HepG2 (cell line): ENCODE data around the gene SYTL2. TPM values are rescaled to one million over a fixed set of nuclear protein-coding genes. Genes with fewer than 3 reads are reported as not detected.
A peak's percentile ranks its signal among the peaks of the same experiment; 100 is the strongest.

Source experiments
- BRD4 ChIP-seq: sonication (generic); formaldehyde crosslinking; IDR thresholded peaks from 2 replicates; pipeline ENCODE4 v1.4.0; 2020; ENCODE audit warnings: missing genetic modification reagents
- KLF13 ChIP-seq: sonication (generic); formaldehyde crosslinking; IDR thresholded peaks from 2 replicates; pipeline ENCODE4 v1.4.0; 2020; ENCODE audit warnings: mild to moderate bottlenecking, missing genetic modification reagents
- MIER3 ChIP-seq: IDR thresholded peaks from 2 replicates; pipeline ENCODE4 v1.6.1; 2016; ENCODE audit warnings: missing compliant biosample characterization, borderline replicate concordance
- NR2F6 ChIP-seq, 2 experiments: IDR thresholded peaks; 2 replicates each; pipeline ENCODE4 v1.6.1; 2016; ENCODE audit warnings: antibody characterized with exemption in 1 of 2, mild to moderate bottlenecking in 1 of 2
- PAX8 ChIP-seq: sonication (generic); formaldehyde crosslinking; IDR thresholded peaks from 2 replicates; pipeline ENCODE4 v1.8.0; 2022; ENCODE audit warnings: mild to moderate bottlenecking, missing genetic modification reagents, borderline replicate concordance
- REPIN1 ChIP-seq: sonication (generic); formaldehyde crosslinking; IDR thresholded peaks from 2 replicates; pipeline ENCODE4 v1.8.0; 2022; ENCODE audit warnings: missing genetic modification reagents, low read depth, mild to moderate bottlenecking, borderline replicate concordance
- SOX6 ChIP-seq, 2 experiments: fragments of 450-650 bp in 1 of 2; sonication (generic) in 1 of 2; formaldehyde crosslinking in 1 of 2; IDR thresholded peaks; 2 replicates each; pipeline versions ENCODE4 v1.4.0 to v1.6.1; 2017 to 2020; ENCODE audit warnings: antibody characterized with exemption in 1 of 2, mild to moderate bottlenecking in 1 of 2, missing genetic modification reagents in 1 of 2
- TBX2 ChIP-seq: sonication (generic); formaldehyde crosslinking; IDR thresholded peaks from 2 replicates; pipeline ENCODE4 v1.5.0; 2020; ENCODE audit warnings: missing genetic modification reagents, mild to moderate bottlenecking, borderline replicate concordance
- TEAD3 ChIP-seq: optimal IDR thresholded peaks from 2 replicates; pipeline ENCODE3; 2016; ENCODE audit warnings: borderline replicate concordance
- ZBTB8A ChIP-seq: sonication (generic); formaldehyde crosslinking; IDR thresholded peaks from 2 replicates; pipeline ENCODE4 v1.4.0; 2020; ENCODE audit warnings: mild to moderate bottlenecking, low read depth, missing genetic modification reagents, borderline replicate concordance
- ZFP1 ChIP-seq: IDR thresholded peaks from 2 replicates; pipeline ENCODE4 v1.6.1; 2016
- ZNF432 ChIP-seq: sonication (generic); formaldehyde crosslinking; IDR thresholded peaks from 2 replicates; pipeline ENCODE4 v1.5.0; 2020; ENCODE audit warnings: missing genetic modification reagents, mild to moderate bottlenecking, borderline replicate concordance
- ZSCAN30 ChIP-seq: sonication (generic); formaldehyde crosslinking; IDR thresholded peaks from 2 replicates; pipeline ENCODE4 v1.5.0; 2020; ENCODE audit warnings: mild to moderate bottlenecking, missing genetic modification reagents
- polyA plus RNA-seq, 8 experiments: library from polyadenylated mRNA; depleted of rRNA in 3 of 8; stranded (reverse) in 7 of 8; unstranded in 1 of 8; fragments of >200 nt; fragmentation: Illumina TruSeq in 4 of 8; extraction: Trizol in 4 of 8; gene quantifications; 2 replicates each; pipeline versions ENCODE4 v1.2.1 to v1.2.3, GENCODE V29; 2011 to 2016; ENCODE audit warnings: low read depth in 4 of 8, missing spikeins in 1 of 8, mixed read lengths in 1 of 8; ENCODE audit not compliant: insufficient read depth in 1 of 8
- total RNA-seq, 5 experiments: library from RNA; depleted of rRNA; stranded (reverse); fragments of >200 nt; fragmentation: Illumina TruSeq; extraction: Trizol; gene quantifications; 2 replicates each; pipeline ENCODE4 v1.2.3, GENCODE V29; 2016; ENCODE audit warnings: low read depth in 1 of 5
- TF ChIP-seq, protein P1 (sequence below): sonication (generic); formaldehyde crosslinking; IDR thresholded peaks from 2 replicates; pipeline ENCODE4 v1.4.0; 2020; ENCODE audit warnings: missing genetic modification reagents, mild to moderate bottlenecking, borderline replicate concordance
- TF ChIP-seq, protein P2 (sequence below): sonication (generic); formaldehyde crosslinking; IDR thresholded peaks from 2 replicates; pipeline ENCODE4 v1.4.0; 2020; ENCODE audit warnings: missing genetic modification reagents, borderline replicate concordance
- TF ChIP-seq, protein P3 (sequence below): sonication (generic); formaldehyde crosslinking; IDR thresholded peaks from 2 replicates; pipeline ENCODE4 v1.5.1; 2020; ENCODE audit warnings: missing genetic modification reagents, mild to moderate bottlenecking, borderline replicate concordance
- TF ChIP-seq, protein P4 (sequence below): IDR thresholded peaks from 2 replicates; pipeline ENCODE4 v1.6.1; 2016; ENCODE audit warnings: missing biosample characterization, missing genetic modification reagents, low read depth
- TF ChIP-seq, protein P5 (sequence below): sonication (generic); formaldehyde crosslinking; conservative IDR thresholded peaks from 2 replicates; pipeline ENCODE4 v1.8.1; 2023; ENCODE audit warnings: missing genetic modification reagents

The SYTL2 gene
- total and polyA plus RNA-seq, 2 of the 13 experiments (the other 11 are each of a cell fraction or from before 2014, with no cell fraction given): 0.77 to 0.90 TPM

DNA sequence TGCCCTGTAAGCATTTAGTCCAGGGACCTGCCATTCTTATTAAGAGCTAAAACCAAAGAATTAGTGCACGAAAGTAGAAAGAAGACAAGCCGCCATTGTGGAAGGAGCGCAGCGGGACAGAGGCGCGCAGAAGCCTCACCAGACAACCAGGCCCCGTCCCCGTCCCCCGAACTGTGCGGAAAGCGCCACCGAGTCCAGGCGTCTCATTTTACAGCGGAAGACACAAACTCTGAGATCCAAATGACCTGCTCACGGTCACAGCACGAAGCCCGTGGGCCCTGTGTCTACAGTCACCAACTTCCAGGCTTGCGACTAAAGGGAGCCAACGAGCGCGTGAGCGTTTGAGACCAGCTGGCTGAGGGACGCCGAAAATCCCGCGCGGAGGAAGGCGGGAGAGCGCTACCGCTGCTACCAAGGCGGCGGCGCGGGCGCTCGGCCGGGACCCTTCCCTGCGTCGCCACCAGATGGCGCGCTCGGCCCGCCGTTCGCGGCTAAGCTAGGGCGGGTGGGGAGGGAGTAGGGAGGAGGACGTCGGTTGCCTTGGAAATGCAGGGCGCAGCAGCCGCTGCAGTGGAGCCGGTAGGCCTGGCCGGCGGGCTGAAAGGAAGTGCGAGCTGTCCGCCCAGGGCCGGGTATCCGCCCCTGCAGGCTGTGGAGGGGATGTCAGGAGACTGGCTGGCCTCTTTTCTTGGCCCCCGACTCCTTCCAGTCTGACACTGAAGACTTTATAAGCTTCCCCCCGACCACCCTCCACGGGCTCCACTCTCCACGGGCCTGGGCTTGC lies 43.8 kb upstream of the SYTL2 start (continued):
- TF ChIP-seq, protein P1, sequence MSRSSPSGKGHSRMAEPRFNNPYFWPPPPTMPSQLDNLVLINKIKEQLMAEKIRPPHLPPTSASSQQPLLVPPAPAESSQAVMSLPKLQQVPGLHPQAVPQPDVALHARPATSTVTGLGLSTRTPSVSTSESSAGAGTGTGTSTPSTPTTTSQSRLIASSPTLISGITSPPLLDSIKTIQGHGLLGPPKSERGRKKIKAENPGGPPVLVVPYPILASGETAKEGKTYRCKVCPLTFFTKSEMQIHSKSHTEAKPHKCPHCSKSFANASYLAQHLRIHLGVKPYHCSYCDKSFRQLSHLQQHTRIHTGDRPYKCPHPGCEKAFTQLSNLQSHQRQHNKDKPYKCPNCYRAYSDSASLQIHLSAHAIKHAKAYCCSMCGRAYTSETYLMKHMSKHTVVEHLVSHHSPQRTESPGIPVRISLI: peak; percentile 82; the same call in 1 of the 2 replicates
- no peak for TF ChIP-seq ZNF432 (CRISPR knock-in tag)
- TF ChIP-seq REPIN1: peak; percentile 98
- TF ChIP-seq, protein P2, sequence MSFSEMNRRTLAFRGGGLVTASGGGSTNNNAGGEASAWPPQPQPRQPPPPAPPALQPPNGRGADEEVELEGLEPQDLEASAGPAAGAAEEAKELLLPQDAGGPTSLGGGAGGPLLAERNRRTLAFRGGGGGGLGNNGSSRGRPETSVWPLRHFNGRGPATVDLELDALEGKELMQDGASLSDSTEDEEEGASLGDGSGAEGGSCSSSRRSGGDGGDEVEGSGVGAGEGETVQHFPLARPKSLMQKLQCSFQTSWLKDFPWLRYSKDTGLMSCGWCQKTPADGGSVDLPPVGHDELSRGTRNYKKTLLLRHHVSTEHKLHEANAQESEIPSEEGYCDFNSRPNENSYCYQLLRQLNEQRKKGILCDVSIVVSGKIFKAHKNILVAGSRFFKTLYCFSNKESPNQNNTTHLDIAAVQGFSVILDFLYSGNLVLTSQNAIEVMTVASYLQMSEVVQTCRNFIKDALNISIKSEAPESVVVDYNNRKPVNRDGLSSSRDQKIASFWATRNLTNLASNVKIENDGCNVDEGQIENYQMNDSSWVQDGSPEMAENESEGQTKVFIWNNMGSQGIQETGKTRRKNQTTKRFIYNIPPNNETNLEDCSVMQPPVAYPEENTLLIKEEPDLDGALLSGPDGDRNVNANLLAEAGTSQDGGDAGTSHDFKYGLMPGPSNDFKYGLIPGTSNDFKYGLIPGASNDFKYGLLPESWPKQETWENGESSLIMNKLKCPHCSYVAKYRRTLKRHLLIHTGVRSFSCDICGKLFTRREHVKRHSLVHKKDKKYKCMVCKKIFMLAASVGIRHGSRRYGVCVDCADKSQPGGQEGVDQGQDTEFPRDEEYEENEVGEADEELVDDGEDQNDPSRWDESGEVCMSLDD (CRISPR knock-in tag): no peak
- no peak; the same call in 1 of the 2 replicates for TF ChIP-seq PAX8 (CRISPR knock-in tag)
- TF ChIP-seq NR2F6 (IDR thresholded peaks at IDR 0.05): no peak
- peak; percentile 66; the same call in 1 of the 2 replicates for TF ChIP-seq NR2F6 (CRISPR knock-in tag; IDR thresholded peaks at IDR 0.05)
- TF ChIP-seq KLF13: no peak
- TF ChIP-seq ZBTB8A (CRISPR knock-in tag): no peak
- TF ChIP-seq, protein P3, sequence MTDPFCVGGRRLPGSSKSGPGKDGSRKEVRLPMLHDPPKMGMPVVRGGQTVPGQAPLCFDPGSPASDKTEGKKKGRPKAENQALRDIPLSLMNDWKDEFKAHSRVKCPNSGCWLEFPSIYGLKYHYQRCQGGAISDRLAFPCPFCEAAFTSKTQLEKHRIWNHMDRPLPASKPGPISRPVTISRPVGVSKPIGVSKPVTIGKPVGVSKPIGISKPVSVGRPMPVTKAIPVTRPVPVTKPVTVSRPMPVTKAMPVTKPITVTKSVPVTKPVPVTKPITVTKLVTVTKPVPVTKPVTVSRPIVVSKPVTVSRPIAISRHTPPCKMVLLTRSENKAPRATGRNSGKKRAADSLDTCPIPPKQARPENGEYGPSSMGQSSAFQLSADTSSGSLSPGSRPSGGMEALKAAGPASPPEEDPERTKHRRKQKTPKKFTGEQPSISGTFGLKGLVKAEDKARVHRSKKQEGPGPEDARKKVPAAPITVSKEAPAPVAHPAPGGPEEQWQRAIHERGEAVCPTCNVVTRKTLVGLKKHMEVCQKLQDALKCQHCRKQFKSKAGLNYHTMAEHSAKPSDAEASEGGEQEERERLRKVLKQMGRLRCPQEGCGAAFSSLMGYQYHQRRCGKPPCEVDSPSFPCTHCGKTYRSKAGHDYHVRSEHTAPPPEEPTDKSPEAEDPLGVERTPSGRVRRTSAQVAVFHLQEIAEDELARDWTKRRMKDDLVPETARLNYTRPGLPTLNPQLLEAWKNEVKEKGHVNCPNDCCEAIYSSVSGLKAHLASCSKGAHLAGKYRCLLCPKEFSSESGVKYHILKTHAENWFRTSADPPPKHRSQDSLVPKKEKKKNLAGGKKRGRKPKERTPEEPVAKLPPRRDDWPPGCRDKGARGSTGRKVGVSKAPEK (CRISPR knock-in tag): peak; percentile 77; the same call in 1 of the 2 replicates
- no peak for TF ChIP-seq ZSCAN30 (CRISPR knock-in tag)
- TF ChIP-seq SOX6 (IDR thresholded peaks at IDR 0.05): no peak
- peak; percentile 92 for TF ChIP-seq SOX6 (CRISPR knock-in tag; IDR thresholded peaks at IDR 0.05)
- peak; percentile 89; the same call in 1 of the 2 replicates for TF ChIP-seq BRD4 (CRISPR knock-in tag)
- TF ChIP-seq, protein P4, sequence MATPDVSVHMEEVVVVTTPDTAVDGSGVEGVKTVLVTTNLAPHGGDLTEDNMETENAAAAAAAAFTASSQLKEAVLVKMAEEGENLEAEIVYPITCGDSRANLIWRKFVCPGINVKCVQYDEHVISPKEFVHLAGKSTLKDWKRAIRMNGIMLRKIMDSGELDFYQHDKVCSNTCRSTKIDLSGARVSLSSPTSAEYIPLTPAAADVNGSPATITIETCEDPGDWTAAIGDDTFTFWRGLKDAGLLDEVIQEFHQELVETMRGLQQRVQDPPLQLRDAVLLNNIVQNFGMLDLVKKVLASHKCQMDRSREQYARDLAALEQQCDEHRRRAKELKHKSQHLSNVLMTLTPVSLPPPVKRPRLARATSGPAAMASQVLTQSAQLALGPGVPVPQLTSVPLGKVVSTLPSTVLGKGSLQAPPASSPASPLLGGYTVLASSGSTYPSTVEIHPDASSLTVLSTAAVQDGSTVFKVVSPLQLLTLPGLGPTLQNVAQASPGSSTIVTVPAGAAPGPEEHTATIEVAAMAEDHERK: no peak; the same call in 1 of the 2 replicates
- TF ChIP-seq, protein P5, sequence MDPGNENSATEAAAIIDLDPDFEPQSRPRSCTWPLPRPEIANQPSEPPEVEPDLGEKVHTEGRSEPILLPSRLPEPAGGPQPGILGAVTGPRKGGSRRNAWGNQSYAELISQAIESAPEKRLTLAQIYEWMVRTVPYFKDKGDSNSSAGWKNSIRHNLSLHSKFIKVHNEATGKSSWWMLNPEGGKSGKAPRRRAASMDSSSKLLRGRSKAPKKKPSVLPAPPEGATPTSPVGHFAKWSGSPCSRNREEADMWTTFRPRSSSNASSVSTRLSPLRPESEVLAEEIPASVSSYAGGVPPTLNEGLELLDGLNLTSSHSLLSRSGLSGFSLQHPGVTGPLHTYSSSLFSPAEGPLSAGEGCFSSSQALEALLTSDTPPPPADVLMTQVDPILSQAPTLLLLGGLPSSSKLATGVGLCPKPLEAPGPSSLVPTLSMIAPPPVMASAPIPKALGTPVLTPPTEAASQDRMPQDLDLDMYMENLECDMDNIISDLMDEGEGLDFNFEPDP (CRISPR knock-in tag): no peak
- peak; percentile 91 for TF ChIP-seq TBX2 (CRISPR knock-in tag)
- peak; percentile 88 for TF ChIP-seq MIER3 (CRISPR knock-in tag)
- peak; percentile 74 for TF ChIP-seq TEAD3 (CRISPR knock-in tag)
- peak; percentile 76; the same call in 1 of the 2 replicates for TF ChIP-seq ZFP1
